ENCODE data around the gene RBMS1.

The RBMS1 gene, protein sequence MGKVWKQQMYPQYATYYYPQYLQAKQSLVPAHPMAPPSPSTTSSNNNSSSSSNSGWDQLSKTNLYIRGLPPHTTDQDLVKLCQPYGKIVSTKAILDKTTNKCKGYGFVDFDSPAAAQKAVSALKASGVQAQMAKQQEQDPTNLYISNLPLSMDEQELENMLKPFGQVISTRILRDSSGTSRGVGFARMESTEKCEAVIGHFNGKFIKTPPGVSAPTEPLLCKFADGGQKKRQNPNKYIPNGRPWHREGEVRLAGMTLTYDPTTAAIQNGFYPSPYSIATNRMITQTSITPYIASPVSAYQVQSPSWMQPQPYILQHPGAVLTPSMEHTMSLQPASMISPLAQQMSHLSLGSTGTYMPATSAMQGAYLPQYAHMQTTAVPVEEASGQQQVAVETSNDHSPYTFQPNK

DNA sequence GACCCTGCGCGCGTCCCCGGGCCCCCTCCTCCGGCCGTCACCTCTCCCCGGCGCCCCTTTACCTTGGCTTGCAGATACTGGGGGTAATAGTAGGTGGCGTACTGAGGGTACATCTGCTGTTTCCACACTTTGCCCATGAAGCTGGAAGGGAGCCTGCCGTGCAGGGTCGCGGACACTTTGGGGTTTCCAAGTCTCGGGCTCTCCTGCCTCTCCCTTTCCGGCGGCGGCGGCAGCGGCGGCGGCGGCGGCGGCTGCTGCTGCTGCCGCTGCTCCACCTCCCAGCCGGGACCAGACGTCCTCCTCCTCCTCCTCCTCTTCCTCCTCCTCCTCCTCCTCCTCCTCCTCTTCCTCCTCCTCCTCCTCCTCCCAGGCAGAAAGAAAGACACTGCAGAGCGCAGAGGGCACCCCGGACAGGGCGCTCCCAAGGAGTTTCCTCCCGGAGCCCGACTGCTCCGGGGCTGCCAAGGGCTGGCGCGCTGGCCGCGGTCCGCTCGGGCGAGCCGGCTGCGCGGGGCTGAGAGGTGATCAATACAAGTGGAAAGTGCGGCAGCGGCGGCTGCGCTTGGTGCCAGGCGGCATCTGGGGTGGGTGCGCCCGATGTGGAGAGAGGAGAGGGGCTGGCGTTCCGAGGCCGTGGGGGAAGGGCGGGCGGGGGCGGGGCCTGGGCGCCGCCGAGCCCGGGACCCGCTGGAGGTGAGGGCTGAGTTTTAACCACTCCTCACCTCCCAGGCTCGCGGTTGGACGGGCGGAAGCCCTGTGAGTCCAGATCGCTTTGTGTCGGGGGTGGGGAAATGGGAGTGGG is at the start of gene RBMS1:
Gene RBMS1, minus strand, starts transcription at position 581 of the 802 bp plus-strand sequence. Its CDS starts 444 bp downstream, at position 137.
- peak within 1 kb of the TSS; percentile 81 for H3K4me3 ChIP-seq (ENCODE audit: low read length)
- no peaks in the 10 kb centered on the region for H3K9me3 ChIP-seq (ENCODE audit: insufficient read depth, low read depth, low read length)
- H3K27me3 ChIP-seq (ENCODE audit: insufficient read depth, low read length): no peaks in the 10 kb centered on the region
- peaks cover 21% of the 10 kb centered on the region; the same call in 1 of the 2 replicates for H3K4me1 ChIP-seq (ENCODE audit: insufficient read depth, low read length)
- H3K36me3 ChIP-seq (ENCODE audit: insufficient read depth, low read depth, low read length): no peaks in the 10 kb centered on the region
- peak within 1 kb of the TSS; percentile 35 for H3K27ac ChIP-seq (ENCODE audit: low read length)
- H3K9ac ChIP-seq (ENCODE audit: low read depth, low read length): peak within 1 kb of the TSS; percentile 79; the same call in 1 of the 2 replicates

DNA sequence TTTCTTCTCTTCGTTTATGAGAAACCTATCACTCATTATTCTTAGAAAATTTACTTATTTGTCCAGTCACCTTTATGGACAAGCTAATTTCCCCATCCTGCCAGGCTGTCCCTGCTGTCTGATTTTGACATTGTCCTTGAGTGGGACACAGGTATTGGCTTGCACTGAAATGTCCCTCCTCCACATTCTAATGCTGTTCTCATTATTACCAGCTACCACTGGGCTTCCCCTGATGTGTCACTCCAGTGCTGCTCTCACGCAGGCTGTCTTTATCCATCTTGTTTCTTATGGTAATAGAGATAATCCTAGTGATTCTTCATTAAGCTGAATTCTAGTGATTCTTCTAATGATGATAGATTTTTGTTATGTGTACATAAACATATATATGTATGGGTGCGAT is 48.1 kb upstream of the RBMS1 start:
- Histone ChIP-seq H3K9me3 (ENCODE audit: insufficient read depth, low read depth, low read length) (no peaks in the 10 kb centered on the region), H3K27me3 (ENCODE audit: insufficient read depth, low read length) (no peaks in the 10 kb centered on the region), H3K36me3 (ENCODE audit: insufficient read depth, low read depth, low read length) (no peaks in the 10 kb centered on the region), H3K9ac (ENCODE audit: low read depth, low read length) (no peak overlapping the region), H3K27ac (ENCODE audit: low read length) (no peak overlapping the region), H3K4me1 (ENCODE audit: insufficient read depth, low read length) (no peaks in the 10 kb centered on the region; the same call in 1 of the 2 replicates), H3K4me3 (ENCODE audit: low read length) (no peak overlapping the region)

DNA sequence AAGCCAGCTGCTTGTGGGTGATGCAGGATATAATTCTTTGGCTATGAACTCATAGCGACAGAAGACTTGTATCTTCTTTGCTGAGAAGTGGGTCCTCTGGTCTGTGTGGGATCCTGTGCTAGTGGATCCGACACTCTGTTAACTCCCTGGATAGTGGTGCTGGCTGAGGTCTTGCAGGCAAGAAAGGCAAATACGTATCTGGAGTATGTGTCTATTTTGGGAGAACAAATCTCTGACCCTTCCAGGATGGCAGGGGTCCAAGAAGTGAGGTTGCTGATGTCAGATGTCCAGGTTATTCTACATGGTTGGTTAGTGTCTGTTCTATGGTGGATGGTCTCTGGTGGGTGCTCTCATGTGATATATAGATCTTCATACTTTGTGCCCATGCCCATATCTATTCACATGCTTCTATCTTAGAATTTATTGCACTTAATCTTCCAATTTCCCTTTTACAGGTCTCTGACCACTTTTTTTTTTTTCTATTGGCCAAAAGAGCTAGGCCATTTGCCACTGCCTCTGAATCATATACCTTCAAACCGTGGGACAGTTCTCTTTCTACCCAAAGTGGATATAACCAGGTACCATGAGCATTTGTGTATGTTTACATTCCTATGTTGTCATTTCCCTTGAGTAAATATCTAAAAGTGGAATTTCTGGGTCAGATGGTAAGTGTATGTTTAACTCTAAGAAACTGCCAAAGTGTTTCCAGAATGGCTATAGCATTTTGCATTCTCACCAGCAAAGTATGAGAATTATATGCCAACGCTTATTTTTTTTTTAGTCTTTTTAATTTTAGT is 45.1 kb upstream of the RBMS1 start:
- Histone ChIP-seq H3K27me3 (ENCODE audit: insufficient read depth, low read length) (no peaks in the 10 kb centered on the region), H3K4me3 (ENCODE audit: low read length) (no peak overlapping the region), H3K9ac (ENCODE audit: low read depth, low read length) (no peak overlapping the region), H3K4me1 (ENCODE audit: insufficient read depth, low read length) (no peaks in the 10 kb centered on the region; the same call in 1 of the 2 replicates), H3K9me3 (ENCODE audit: insufficient read depth, low read depth, low read length) (no peaks in the 10 kb centered on the region), H3K36me3 (ENCODE audit: insufficient read depth, low read depth, low read length) (no peaks in the 10 kb centered on the region), H3K27ac (ENCODE audit: low read length) (no peak overlapping the region)

DNA sequence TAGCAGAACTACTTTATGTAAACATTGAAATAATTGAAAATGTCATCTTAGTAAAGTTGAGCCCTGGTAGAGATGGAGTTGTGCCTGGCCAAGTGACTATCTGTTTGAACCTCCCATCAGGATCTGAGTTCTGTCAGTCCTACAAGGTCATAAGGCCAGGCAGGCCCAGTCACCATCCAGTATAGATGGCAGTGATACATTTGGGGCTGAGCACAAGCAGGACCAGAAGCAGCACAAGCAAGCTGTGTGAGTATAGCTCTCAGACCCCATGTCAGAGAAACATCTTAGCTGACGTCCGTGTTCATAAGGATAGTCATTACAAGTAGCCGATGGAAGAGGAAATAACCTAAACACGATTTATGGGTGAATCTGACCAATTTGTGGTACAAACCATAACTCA is 44.5 kb upstream of the RBMS1 start:
- Histone ChIP-seq H3K27ac (ENCODE audit: low read length) (no peak overlapping the region), H3K9me3 (ENCODE audit: insufficient read depth, low read depth, low read length) (no peaks in the 10 kb centered on the region), H3K27me3 (ENCODE audit: insufficient read depth, low read length) (no peaks in the 10 kb centered on the region), H3K9ac (ENCODE audit: low read depth, low read length) (no peak overlapping the region), H3K36me3 (ENCODE audit: insufficient read depth, low read depth, low read length) (no peaks in the 10 kb centered on the region), H3K4me1 (ENCODE audit: insufficient read depth, low read length) (no peaks in the 10 kb centered on the region; the same call in 1 of the 2 replicates), H3K4me3 (ENCODE audit: low read length) (no peak overlapping the region)

DNA sequence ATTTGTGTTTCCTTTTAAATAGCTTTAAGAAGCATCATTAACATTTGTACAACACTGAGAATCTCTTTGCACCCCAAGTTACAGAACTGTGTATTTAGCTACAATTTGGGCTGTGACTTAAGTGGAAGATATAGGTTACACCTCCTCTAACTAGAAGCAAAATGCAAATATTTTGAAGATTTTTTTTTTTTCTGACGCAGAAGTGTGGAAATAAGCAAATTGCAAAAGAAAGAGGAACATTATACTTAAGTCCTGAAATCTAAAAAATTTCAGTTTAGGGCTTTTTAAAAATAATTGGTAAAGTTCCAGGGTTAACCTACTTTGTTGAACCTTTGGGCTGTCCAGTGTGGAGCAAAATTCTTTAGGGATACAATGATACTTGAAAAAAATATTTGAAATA is 41.4 kb upstream of the RBMS1 start:
- Histone ChIP-seq H3K27me3 (ENCODE audit: insufficient read depth, low read length) (no peaks in the 10 kb centered on the region), H3K4me3 (ENCODE audit: low read length) (no peak overlapping the region), H3K9me3 (ENCODE audit: insufficient read depth, low read depth, low read length) (no peaks in the 10 kb centered on the region), H3K9ac (ENCODE audit: low read depth, low read length) (no peak overlapping the region), H3K36me3 (ENCODE audit: insufficient read depth, low read depth, low read length) (no peaks in the 10 kb centered on the region), H3K4me1 (ENCODE audit: insufficient read depth, low read length) (no peaks in the 10 kb centered on the region), H3K27ac (ENCODE audit: low read length) (no peak overlapping the region)

DNA sequence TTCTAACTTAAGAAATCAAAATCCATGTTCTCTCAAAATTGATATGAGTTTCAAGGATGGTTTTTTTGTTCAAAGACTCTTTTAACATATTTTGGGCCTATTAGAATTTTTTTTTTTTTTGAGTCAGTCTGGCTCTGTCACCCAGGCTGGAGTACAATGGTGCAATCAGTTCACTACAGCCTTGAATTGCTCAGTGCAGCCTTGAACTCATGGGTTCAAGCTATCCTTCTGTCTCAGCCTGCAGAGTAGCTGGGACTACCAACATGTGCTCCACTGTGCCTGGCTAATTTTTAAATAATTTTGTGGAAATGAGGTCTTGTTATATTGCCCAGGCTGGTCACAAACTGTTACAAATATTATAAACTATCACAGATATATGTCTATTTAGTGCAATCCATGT is 40.6 kb upstream of the RBMS1 start:
- Histone ChIP-seq H3K4me3 (ENCODE audit: low read length) (no peak overlapping the region), H3K9me3 (ENCODE audit: insufficient read depth, low read depth, low read length) (no peaks in the 10 kb centered on the region), H3K27me3 (ENCODE audit: insufficient read depth, low read length) (no peaks in the 10 kb centered on the region)

DNA sequence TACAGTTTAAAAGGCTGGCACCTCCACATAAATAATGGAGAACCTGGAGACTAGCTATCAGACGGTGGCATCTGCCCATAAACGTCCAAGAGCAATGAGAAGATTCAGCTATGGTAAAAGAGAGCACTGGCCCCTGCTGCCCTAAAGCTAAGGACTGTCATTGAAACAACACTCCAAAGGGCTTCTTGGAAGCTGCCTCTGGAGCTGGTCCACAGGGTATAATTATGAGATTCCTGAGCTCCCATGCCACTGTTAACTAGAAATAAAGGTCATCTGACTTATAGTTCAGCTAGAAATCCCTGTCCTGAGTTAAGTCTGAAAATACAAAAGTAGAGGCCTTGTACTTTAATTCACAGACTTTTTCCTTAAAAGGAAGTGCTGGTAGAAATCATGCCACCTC is 39.9 kb upstream of the RBMS1 start:
- no peak overlapping the region for H3K4me3 ChIP-seq (ENCODE audit: low read length)
- H3K9ac ChIP-seq (ENCODE audit: low read depth, low read length): no peak overlapping the region
- no peak overlapping the region for H3K27ac ChIP-seq (ENCODE audit: low read length)
- no peaks in the 10 kb centered on the region for H3K27me3 ChIP-seq (ENCODE audit: insufficient read depth, low read length)
- H3K36me3 ChIP-seq (ENCODE audit: insufficient read depth, low read depth, low read length): no peaks in the 10 kb centered on the region
- no peaks in the 10 kb centered on the region for H3K9me3 ChIP-seq (ENCODE audit: insufficient read depth, low read depth, low read length)
- no peaks in the 10 kb centered on the region for H3K4me1 ChIP-seq (ENCODE audit: insufficient read depth, low read length)

More for the DNA sequence above, 40.6 kb upstream of the RBMS1 start:
- no peak overlapping the region for H3K27ac ChIP-seq (ENCODE audit: low read length)
- no peaks in the 10 kb centered on the region for H3K36me3 ChIP-seq (ENCODE audit: insufficient read depth, low read depth, low read length)
- H3K4me1 ChIP-seq (ENCODE audit: insufficient read depth, low read length): no peaks in the 10 kb centered on the region
- no peak overlapping the region for H3K9ac ChIP-seq (ENCODE audit: low read depth, low read length)

DNA sequence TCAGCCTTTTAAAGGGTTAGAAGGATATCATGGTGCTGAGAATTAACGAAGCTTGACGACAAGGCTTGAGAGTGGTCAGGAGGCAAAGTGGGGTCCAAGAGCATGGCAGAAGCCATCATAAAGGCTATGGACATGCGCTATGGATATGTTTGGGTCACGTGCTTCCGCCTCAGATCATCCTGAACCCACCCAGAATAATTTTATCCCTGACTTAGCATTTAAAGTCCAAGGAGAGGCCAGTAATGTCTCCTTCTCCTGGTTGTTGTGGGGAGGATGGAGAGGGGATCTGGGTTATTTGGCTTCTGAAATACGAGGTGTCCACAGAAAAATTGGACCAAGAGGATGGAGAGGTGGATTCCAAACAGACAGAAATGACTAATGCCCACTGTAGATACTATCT is 38.8 kb upstream of the RBMS1 start:
- H3K36me3 ChIP-seq (ENCODE audit: insufficient read depth, low read depth, low read length): no peaks in the 10 kb centered on the region
- no peaks in the 10 kb centered on the region for H3K27me3 ChIP-seq (ENCODE audit: insufficient read depth, low read length)
- H3K27ac ChIP-seq (ENCODE audit: low read length): no peak overlapping the region
- H3K4me3 ChIP-seq (ENCODE audit: low read length): no peak overlapping the region
- H3K9me3 ChIP-seq (ENCODE audit: insufficient read depth, low read depth, low read length): no peaks in the 10 kb centered on the region
- H3K9ac ChIP-seq (ENCODE audit: low read depth, low read length): no peak overlapping the region
- no peaks in the 10 kb centered on the region for H3K4me1 ChIP-seq (ENCODE audit: insufficient read depth, low read length)

DNA sequence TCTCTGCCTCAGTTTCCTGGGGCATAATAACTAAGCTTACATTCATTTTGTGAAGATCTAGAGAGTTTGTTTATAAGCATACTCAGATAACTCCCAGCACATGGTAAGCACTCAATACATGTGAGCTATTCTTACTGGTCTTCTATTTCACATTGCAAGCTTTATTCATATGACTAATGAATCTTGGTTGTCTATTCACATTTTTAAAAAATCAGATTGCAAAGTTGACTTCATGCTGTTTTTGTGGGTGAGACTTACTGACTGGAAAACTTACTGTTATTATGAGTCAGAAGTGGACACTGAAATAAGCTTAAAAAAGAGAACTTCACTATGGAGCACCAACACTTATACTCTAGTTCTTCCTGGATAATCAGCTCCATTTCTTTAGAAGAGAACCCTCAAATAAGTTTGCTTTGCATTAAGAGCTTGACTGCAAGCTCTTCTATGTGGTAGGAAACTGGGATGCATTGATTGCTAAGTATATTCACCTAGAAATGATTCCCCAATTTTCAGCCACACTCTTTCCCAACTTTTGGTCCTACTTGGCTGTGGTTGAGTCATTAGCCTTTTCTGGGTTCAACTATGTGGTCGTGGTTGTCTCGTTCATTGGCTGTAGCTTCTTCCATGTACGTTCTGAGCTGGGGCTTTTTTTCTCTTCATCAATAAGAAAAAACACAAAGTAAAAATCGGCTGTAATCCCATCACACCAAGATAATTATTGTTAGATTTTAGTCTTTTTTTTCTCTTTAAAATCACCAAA is 29.5 kb upstream of the RBMS1 start:
- H3K36me3 ChIP-seq (ENCODE audit: insufficient read depth, low read depth, low read length): no peaks in the 10 kb centered on the region
- H3K27ac ChIP-seq (ENCODE audit: low read length): no peak overlapping the region
- no peaks in the 10 kb centered on the region for H3K9me3 ChIP-seq (ENCODE audit: insufficient read depth, low read depth, low read length)
- 0 out of 2 replicates have a peak, but pooled peaks cover 3% of the 10 kb centered on the region for H3K4me1 ChIP-seq (ENCODE audit: insufficient read depth, low read length)
- H3K27me3 ChIP-seq (ENCODE audit: insufficient read depth, low read length): no peaks in the 10 kb centered on the region
- no peak overlapping the region for H3K9ac ChIP-seq (ENCODE audit: low read depth, low read length)
- no peak overlapping the region for H3K4me3 ChIP-seq (ENCODE audit: low read length)

DNA sequence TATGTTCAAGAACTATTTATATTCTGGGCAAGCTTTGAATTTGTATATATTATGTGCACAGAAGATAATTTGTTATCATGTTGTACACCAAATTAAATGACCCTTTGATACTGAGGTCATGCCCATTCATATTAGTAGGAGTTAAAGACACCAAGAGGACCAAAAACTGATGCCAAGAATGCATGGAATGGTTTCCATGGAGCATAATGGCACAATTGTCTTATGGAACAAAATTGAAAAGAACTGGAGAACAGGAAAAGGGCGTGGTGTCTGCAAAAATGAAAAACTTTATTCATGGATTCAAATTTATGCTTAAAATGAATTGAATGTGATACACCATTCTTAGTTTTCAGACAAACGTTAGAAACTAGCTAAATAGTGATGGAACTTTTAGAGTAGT is 24.1 kb upstream of the RBMS1 start:
- H3K9me3 ChIP-seq (ENCODE audit: insufficient read depth, low read depth, low read length): no peaks in the 10 kb centered on the region
- H3K4me3 ChIP-seq (ENCODE audit: low read length): no peak overlapping the region
- H3K36me3 ChIP-seq (ENCODE audit: insufficient read depth, low read depth, low read length): no peaks in the 10 kb centered on the region
- H3K9ac ChIP-seq (ENCODE audit: low read depth, low read length): no peak overlapping the region
- H3K4me1 ChIP-seq (ENCODE audit: insufficient read depth, low read length): peaks cover 8% of the 10 kb centered on the region; the same call in 1 of the 2 replicates
- no peak overlapping the region for H3K27ac ChIP-seq (ENCODE audit: low read length)
- no peaks in the 10 kb centered on the region for H3K27me3 ChIP-seq (ENCODE audit: insufficient read depth, low read length)
